Colonic mucosa (tissue), 4 donors: ENCODE results near the gene SMARCA1. TPM values are rescaled to one million over a fixed set of nuclear protein-coding genes. Genes with fewer than 3 reads are reported as not detected.

Source experiments
- DNase-seq: peaks from one replicate; pipeline ENCODE4 v3.0.0-alpha.2; 2020
- H3K27ac ChIP-seq: fragments of 200-600 bp; one replicate; pipeline ENCODE4 v1.8.0; 2021
- H3K27me3 ChIP-seq: fragments of 200-600 bp; one replicate; pipeline ENCODE4 v1.8.0; 2021
- H3K36me3 ChIP-seq: fragments of 200-600 bp; one replicate; pipeline ENCODE4 v1.8.0; 2021
- H3K4me1 ChIP-seq: fragments of 200-600 bp; one replicate; pipeline ENCODE4 v1.8.0; 2021; ENCODE audit warnings: mild to moderate bottlenecking
- H3K4me3 ChIP-seq: fragments of 200-600 bp; one replicate; pipeline ENCODE4 v1.8.0; 2021
- H3K9ac ChIP-seq, 2 donors: one replicate each; pipeline ENCODE4 v1.7.0; 2013; ENCODE audit warnings: control low read depth in 2 of 2, low read depth in 2 of 2, low read length in 2 of 2
- H3K9me3 ChIP-seq: fragments of 200-600 bp; one replicate; pipeline ENCODE4 v1.8.0; 2021
- CTCF ChIP-seq: fragments of 200-600 bp; IDR thresholded peaks from one replicate; pipeline ENCODE4 v1.8.0; 2022; ENCODE audit warnings: antibody characterized with exemption, mild to moderate bottlenecking
- intact Hi-C: fragments of 100-400 bp; cut with DNase I; formaldehyde crosslinking; loops from one replicate; pipeline ENCODE4 v1.14.1; 2022
- total RNA-seq, 2 donors: library from RNA; stranded (reverse); fragmentation: NEBNext Ultra II Directional in 1 of 2; extraction: Animal tissue kit (Norgen Biotek cat#: 25700) in 1 of 2; gene quantifications; one replicate each; pipeline ENCODE4 v1.2.1, GENCODE V29; 2021
- donor health status: healthy.
- donor health status: DM: no; HTN: no; CAD: no.
- donor health status: DM: no; HTN: no; CAD: no.

The SMARCA1 gene
- total RNA-seq, 2 donors from 2014 or later: 3.0 to 8.6 TPM

- H3K27ac ChIP-seq: no peak overlapping the region
- no peak overlapping the region for H3K4me3 ChIP-seq
- intact Hi-C loops: no loop called here
- no peaks in the 10 kb centered on the region for H3K9me3 ChIP-seq
- H3K9ac ChIP-seq: no peak overlapping the region
- no peak for DNase-seq
- TF ChIP-seq CTCF: no peak
- H3K4me1 ChIP-seq: no peaks in the 10 kb centered on the region
- H3K36me3 ChIP-seq: no peaks in the 10 kb centered on the region
- H3K27me3 ChIP-seq: no peaks in the 10 kb centered on the region
Measured at GRCh38 chrX:129423191-129423590, 100.1 kb downstream of the SMARCA1 start.

GRCh38 chrX:129404670-129405008, 118.7 kb downstream of the SMARCA1 start:
- TF ChIP-seq CTCF: no peak
- H3K27ac ChIP-seq: no peak overlapping the region
- intact Hi-C loops: no loop called here
- H3K9me3 ChIP-seq: no peaks in the 10 kb centered on the region
- H3K27me3 ChIP-seq: no peaks in the 10 kb centered on the region
- no peak overlapping the region for H3K4me3 ChIP-seq
- no peak for DNase-seq
- no peak overlapping the region for H3K9ac ChIP-seq
- no peaks in the 10 kb centered on the region for H3K36me3 ChIP-seq
- no peaks in the 10 kb centered on the region for H3K4me1 ChIP-seq

GRCh38 chrX:129403974-129404669, 119.2 kb downstream of the SMARCA1 start:
- no peaks in the 10 kb centered on the region for H3K36me3 ChIP-seq
- no peak for DNase-seq
- no peak overlapping the region for H3K9ac ChIP-seq
- intact Hi-C loops: no loop called here
- TF ChIP-seq CTCF: no peak
- H3K27ac ChIP-seq: no peak overlapping the region
- H3K27me3 ChIP-seq: no peaks in the 10 kb centered on the region
- no peaks in the 10 kb centered on the region for H3K4me1 ChIP-seq
- H3K4me3 ChIP-seq: no peak overlapping the region
- no peaks in the 10 kb centered on the region for H3K9me3 ChIP-seq

Other genes with a start within 250 kb of the SMARCA1 start
- 10 to 100 TPM; 26.2 to 32.8 TPM for gene OCRL, start 16.8 kb upstream of the SMARCA1 start, total RNA-seq
- gene APLN, start 131.5 kb upstream of the SMARCA1 start, total RNA-seq: 1 to 10 TPM in 1 of 2 donors, under 1 TPM in 1; 0.15 to 2.7 TPM
- gene XPNPEP2, start 215.5 kb upstream of the SMARCA1 start, total RNA-seq: 10 to 100 TPM in 1 of 2 donors, 1 to 10 TPM in 1; 2.6 to 11.7 TPM